IPS-18a (cell line): Measurements from ENCODE around the gene CSNK1D.
"Not testable (repeated sequence)": the region's sequence is repeated elsewhere in the genome, so short reads cannot be mapped to it uniquely, and the experiment has no call there.

Experiments used
- H3K27ac ChIP-seq: one replicate; pipeline ENCODE4 v1.5.1; 2013; ENCODE audit warnings: low read length
- H3K27me3 ChIP-seq: one replicate; pipeline ENCODE4 v1.6.1; 2013; ENCODE audit warnings: mild to moderate bottlenecking, low read length; ENCODE audit not compliant: control insufficient read depth, insufficient read depth
- H3K36me3 ChIP-seq: one replicate; pipeline ENCODE4 v1.6.1; 2013; ENCODE audit warnings: low read depth, low read length; ENCODE audit not compliant: control insufficient read depth
- H3K4me1 ChIP-seq: one replicate; pipeline ENCODE4 v1.6.1; 2013; ENCODE audit warnings: low read depth, low read length; ENCODE audit not compliant: control insufficient read depth
- H3K4me3 ChIP-seq: one replicate; pipeline ENCODE4 v1.5.1; 2013; ENCODE audit warnings: low read length
- H3K9ac ChIP-seq: one replicate; pipeline ENCODE4 v1.6.1; 2013; ENCODE audit warnings: mild to moderate bottlenecking, low read length, moderate library complexity
- H3K9me3 ChIP-seq: one replicate; pipeline ENCODE4 v1.6.1; 2013; ENCODE audit warnings: low read depth, low read length; ENCODE audit not compliant: control insufficient read depth

Gene CSNK1D

GRCh38 chr17:82201498-82201910 is 72.0 kb downstream of the CSNK1D start:
- H3K36me3 ChIP-seq, result no peaks in the 10 kb centered on the region
- H3K9me3 ChIP-seq, result no peaks in the 10 kb centered on the region
- H3K9ac ChIP-seq, result no peak overlapping the region
- no peak overlapping the region for H3K27ac ChIP-seq
- no peaks in the 10 kb centered on the region for H3K27me3 ChIP-seq
- H3K4me3 ChIP-seq, result no peak overlapping the region
- H3K4me1 ChIP-seq, result peaks cover 4% of the 10 kb centered on the region

- Histone ChIP-seq H3K4me3 (no peak overlapping the region), H3K27ac (no peak overlapping the region), H3K9me3 (no peaks in the 10 kb centered on the region), H3K9ac (no peak overlapping the region), H3K27me3 (no peaks in the 10 kb centered on the region), H3K36me3 (no peaks in the 10 kb centered on the region), H3K4me1 (no peaks in the 10 kb centered on the region)
Observed at GRCh38 chr17:82200743-82201497, 72.6 kb downstream of the CSNK1D start.

- Histone ChIP-seq H3K4me3 (no peak overlapping the region), H3K27me3 (no peaks in the 10 kb centered on the region), H3K4me1 (no peaks in the 10 kb centered on the region), H3K27ac (no peak overlapping the region), H3K36me3 (no peaks in the 10 kb centered on the region), H3K9ac (no peak overlapping the region), H3K9me3 (no peaks in the 10 kb centered on the region)
Observed at GRCh38 chr17:82200135-82200534, 73.4 kb downstream of the CSNK1D start.

- no peaks in the 10 kb centered on the region for H3K4me1 ChIP-seq
- no peak overlapping the region for H3K9ac ChIP-seq
- H3K27ac ChIP-seq, result no peak overlapping the region
- H3K9me3 ChIP-seq, result no peaks in the 10 kb centered on the region
- no peaks in the 10 kb centered on the region for H3K27me3 ChIP-seq
- no peaks in the 10 kb centered on the region for H3K36me3 ChIP-seq
- no peak overlapping the region for H3K4me3 ChIP-seq
Observed at GRCh38 chr17:82199496-82199895, 74.0 kb downstream of the CSNK1D start.

- peaks cover under 1% of the 10 kb centered on the region for H3K36me3 ChIP-seq
- no peaks in the 10 kb centered on the region for H3K4me1 ChIP-seq
- no peaks in the 10 kb centered on the region for H3K9me3 ChIP-seq
- no peaks in the 10 kb centered on the region for H3K27me3 ChIP-seq
- H3K9ac ChIP-seq, result no peak overlapping the region
- no peak overlapping the region for H3K27ac ChIP-seq
- H3K4me3 ChIP-seq, result no peak overlapping the region
Observed at GRCh38 chr17:82198092-82198491, 75.4 kb downstream of the CSNK1D start.

- Histone ChIP-seq H3K36me3 (peaks cover 5% of the 10 kb centered on the region), H3K9me3 (no peaks in the 10 kb centered on the region)
Observed at GRCh38 chr17:82195675-82196672, 77.5 kb downstream of the CSNK1D start.

GRCh38 chr17:82194765-82195164 is 78.7 kb downstream of the CSNK1D start:
- Histone ChIP-seq H3K36me3 (peaks cover 5% of the 10 kb centered on the region), H3K27ac (no peak overlapping the region), H3K27me3 (no peaks in the 10 kb centered on the region), H3K4me3 (no peak overlapping the region), H3K4me1 (no peaks in the 10 kb centered on the region), H3K9ac (no peak overlapping the region), H3K9me3 (no peaks in the 10 kb centered on the region)

More at GRCh38 chr17:82195675-82196672, 77.5 kb downstream of the CSNK1D start:
- no peaks in the 10 kb centered on the region for H3K27me3 ChIP-seq
- no peak overlapping the region for H3K27ac ChIP-seq
- no peak overlapping the region for H3K4me3 ChIP-seq
- no peaks in the 10 kb centered on the region for H3K4me1 ChIP-seq
- H3K9ac ChIP-seq, result no peak overlapping the region

GRCh38 chr17:82193520-82194220 is 79.8 kb downstream of the CSNK1D start:
- H3K9me3 ChIP-seq, result no peaks in the 10 kb centered on the region
- no peak overlapping the region for H3K4me3 ChIP-seq
- no peaks in the 10 kb centered on the region for H3K4me1 ChIP-seq
- H3K36me3 ChIP-seq, result peaks cover 5% of the 10 kb centered on the region
- H3K9ac ChIP-seq, result no peak overlapping the region
- no peaks in the 10 kb centered on the region for H3K27me3 ChIP-seq
- H3K27ac ChIP-seq, result no peak overlapping the region

- not testable (repeated sequence) for H3K9ac ChIP-seq, H3K36me3 ChIP-seq, H3K4me1 ChIP-seq, H3K4me3 ChIP-seq, H3K27ac ChIP-seq, H3K27me3 ChIP-seq, H3K9me3 ChIP-seq
Observed at GRCh38 chr17:82193050-82193449, 80.5 kb downstream of the CSNK1D start.
